Measurements from ENCODE around the gene KRTAP10-2. TPM values are rescaled to one million over a fixed set of nuclear protein-coding genes. Genes with fewer than 3 reads are reported as not detected.
"Not testable (repeated sequence)": the region's sequence is repeated elsewhere in the genome, so short reads cannot be mapped to it uniquely, and the experiment has no call there.

The KRTAP10-2 gene
- total RNA-seq, 1 donor from 2014 or later = not detected

- no peak for DNase-seq (ENCODE audit: low spot score)
Observed at GRCh38 chr21:44514218-44514520, 37.1 kb downstream of the KRTAP10-2 start.

- DNase-seq (ENCODE audit: low spot score) = no peak
Observed at GRCh38 chr21:44513389-44514217, 37.7 kb downstream of the KRTAP10-2 start.

- DNase-seq (ENCODE audit: low spot score) = no peak
Observed at GRCh38 chr21:44512496-44513388, 38.6 kb downstream of the KRTAP10-2 start.

GRCh38 chr21:44511938-44512275, 39.4 kb downstream of the KRTAP10-2 start:
- no peak for DNase-seq (ENCODE audit: low spot score)

GRCh38 chr21:44511219-44511937, 39.9 kb downstream of the KRTAP10-2 start:
- DNase-seq (ENCODE audit: low spot score) = no peak

GRCh38 chr21:44510508-44511218, 40.6 kb downstream of the KRTAP10-2 start:
- peak; percentile 67 for DNase-seq (ENCODE audit: low spot score)

- DNase-seq (ENCODE audit: low spot score) = no peak
Observed at GRCh38 chr21:44510109-44510507, 41.2 kb downstream of the KRTAP10-2 start.

GRCh38 chr21:44509539-44509938, 41.8 kb downstream of the KRTAP10-2 start:
- DNase-seq (ENCODE audit: low spot score) = no peak

- DNase-seq (ENCODE audit: low spot score) = no peak
Observed at GRCh38 chr21:44508711-44509445, 42.4 kb downstream of the KRTAP10-2 start.

- no peak for DNase-seq (ENCODE audit: low spot score)
Observed at GRCh38 chr21:44508426-44508710, 42.9 kb downstream of the KRTAP10-2 start.

- DNase-seq (ENCODE audit: low spot score) = no peak
Observed at GRCh38 chr21:44507673-44508425, 43.5 kb downstream of the KRTAP10-2 start.

- no peak for DNase-seq (ENCODE audit: low spot score)
Observed at GRCh38 chr21:44506279-44507255, 44.7 kb downstream of the KRTAP10-2 start.

- DNase-seq (ENCODE audit: low spot score) = no peak
Observed at GRCh38 chr21:44505673-44506278, 45.5 kb downstream of the KRTAP10-2 start.

GRCh38 chr21:44503901-44504399, 47.4 kb downstream of the KRTAP10-2 start:
- DNase-seq (ENCODE audit: low spot score) = no peak

GRCh38 chr21:44503006-44503889, 48.1 kb downstream of the KRTAP10-2 start:
- not testable (repeated sequence) for DNase-seq (ENCODE audit: low spot score)

- DNase-seq (ENCODE audit: low spot score) = no peak
Observed at GRCh38 chr21:44502171-44502958, 48.9 kb downstream of the KRTAP10-2 start.

Data from ureter (tissue), 1 donor.